ENCODE results near the gene FOXP3. TPM values are rescaled to one million over a fixed set of nuclear protein-coding genes. Genes with fewer than 3 reads are reported as not detected.

The FOXP3 gene
- total RNA-seq, 1 donor from 2014 or later: not detected

GRCh38 chrX:49212861-49213260 lies 51.6 kb downstream of the FOXP3 start:
- no peak for ATAC-seq
- TF ChIP-seq, protein P1, sequence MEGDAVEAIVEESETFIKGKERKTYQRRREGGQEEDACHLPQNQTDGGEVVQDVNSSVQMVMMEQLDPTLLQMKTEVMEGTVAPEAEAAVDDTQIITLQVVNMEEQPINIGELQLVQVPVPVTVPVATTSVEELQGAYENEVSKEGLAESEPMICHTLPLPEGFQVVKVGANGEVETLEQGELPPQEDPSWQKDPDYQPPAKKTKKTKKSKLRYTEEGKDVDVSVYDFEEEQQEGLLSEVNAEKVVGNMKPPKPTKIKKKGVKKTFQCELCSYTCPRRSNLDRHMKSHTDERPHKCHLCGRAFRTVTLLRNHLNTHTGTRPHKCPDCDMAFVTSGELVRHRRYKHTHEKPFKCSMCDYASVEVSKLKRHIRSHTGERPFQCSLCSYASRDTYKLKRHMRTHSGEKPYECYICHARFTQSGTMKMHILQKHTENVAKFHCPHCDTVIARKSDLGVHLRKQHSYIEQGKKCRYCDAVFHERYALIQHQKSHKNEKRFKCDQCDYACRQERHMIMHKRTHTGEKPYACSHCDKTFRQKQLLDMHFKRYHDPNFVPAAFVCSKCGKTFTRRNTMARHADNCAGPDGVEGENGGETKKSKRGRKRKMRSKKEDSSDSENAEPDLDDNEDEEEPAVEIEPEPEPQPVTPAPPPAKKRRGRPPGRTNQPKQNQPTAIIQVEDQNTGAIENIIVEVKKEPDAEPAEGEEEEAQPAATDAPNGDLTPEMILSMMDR (IDR thresholded peaks at IDR 0.05): no peak
- Histone ChIP-seq H3K4me1 (no peaks in the 10 kb centered on the region), H3K27ac (no peak overlapping the region), H3K9me3 (no peaks in the 10 kb centered on the region), H3K36me3 (no peaks in the 10 kb centered on the region), H3K27me3 (ENCODE audit: low read depth) (no peaks in the 10 kb centered on the region), H3K4me3 (no peak overlapping the region)
- intact Hi-C loops (cut with DNase I): no loop called here
- no peak for DNase-seq

DNA sequence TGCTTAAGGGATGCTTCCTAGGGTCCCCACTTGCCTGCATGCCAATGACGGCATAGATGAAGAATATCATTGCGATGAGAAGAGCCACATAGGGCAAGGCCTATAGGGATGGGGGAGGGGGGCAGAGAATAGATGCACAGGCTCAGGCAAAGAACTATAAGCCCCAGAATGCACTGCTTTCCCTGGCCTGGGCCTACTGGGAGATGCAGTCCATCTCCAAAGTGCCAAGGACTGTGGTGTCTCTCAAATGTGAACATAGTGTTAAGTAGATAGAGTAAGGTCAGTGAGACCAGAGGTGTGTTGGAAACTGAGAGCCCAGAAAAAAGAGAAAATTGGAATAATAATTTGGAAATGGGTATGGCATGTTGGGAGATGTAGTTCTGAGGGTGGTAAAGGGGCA lies 52.3 kb downstream of the FOXP3 start:
- Histone ChIP-seq H3K4me1 (no peaks in the 10 kb centered on the region), H3K9me3 (no peaks in the 10 kb centered on the region), H3K27me3 (ENCODE audit: low read depth) (no peaks in the 10 kb centered on the region), H3K36me3 (no peaks in the 10 kb centered on the region), H3K27ac (no peak overlapping the region), H3K4me3 (no peak overlapping the region)
- TF ChIP-seq, protein P1 (IDR thresholded peaks at IDR 0.05): no peak
- intact Hi-C loops (cut with DNase I): no loop called here
- DNase-seq (no peak), ATAC-seq (no peak)

DNA sequence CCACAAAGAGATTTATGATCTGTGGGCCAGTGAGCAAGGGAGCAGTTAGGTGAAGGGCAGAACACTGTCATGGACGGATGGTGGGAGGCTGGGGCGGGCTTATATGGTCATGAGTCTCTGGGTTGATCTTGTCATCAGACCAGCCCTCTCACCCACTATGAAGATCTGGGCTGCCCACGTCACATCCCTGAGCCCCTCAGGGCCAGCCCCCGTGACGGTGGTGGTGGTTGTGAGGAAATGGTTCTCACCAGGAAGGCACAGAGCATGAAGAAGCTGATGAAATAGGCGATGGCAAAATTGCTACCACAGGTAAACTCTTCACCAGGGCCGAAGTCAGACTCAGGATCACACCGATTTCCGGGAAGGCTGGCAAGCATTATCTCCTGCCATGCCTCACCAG lies 53.4 kb downstream of the FOXP3 start:
- intact Hi-C loops (cut with DNase I): no loop called here
- H3K36me3 ChIP-seq: no peaks in the 10 kb centered on the region
- TF ChIP-seq, protein P1 (IDR thresholded peaks at IDR 0.05): no peak

GRCh38 chrX:49210406-49210805 lies 54.1 kb downstream of the FOXP3 start:
- intact Hi-C loops (cut with DNase I): no loop called here
- Histone ChIP-seq H3K4me3 (no peak overlapping the region), H3K27me3 (ENCODE audit: low read depth) (no peaks in the 10 kb centered on the region), H3K27ac (no peak overlapping the region), H3K36me3 (no peaks in the 10 kb centered on the region), H3K9me3 (no peaks in the 10 kb centered on the region), H3K4me1 (no peaks in the 10 kb centered on the region)
- TF ChIP-seq, protein P1 (IDR thresholded peaks at IDR 0.05): no peak
- ATAC-seq (no peak), DNase-seq (no peak)

More for the DNA sequence above, 53.4 kb downstream of the FOXP3 start:
- Histone ChIP-seq H3K4me1 (no peaks in the 10 kb centered on the region), H3K27me3 (ENCODE audit: low read depth) (no peaks in the 10 kb centered on the region), H3K9me3 (no peaks in the 10 kb centered on the region), H3K4me3 (no peak overlapping the region), H3K27ac (no peak overlapping the region)
- DNase-seq (no peak), ATAC-seq (no peak)

- H3K9me3 ChIP-seq: no peaks in the 10 kb centered on the region
- no peak overlapping the region for H3K4me3 ChIP-seq
- intact Hi-C loops (cut with DNase I): no loop called here
- no peak for ATAC-seq
- no peak for DNase-seq
- H3K4me1 ChIP-seq: no peaks in the 10 kb centered on the region
- no peak overlapping the region for H3K27ac ChIP-seq
- H3K27me3 ChIP-seq (ENCODE audit: low read depth): no peaks in the 10 kb centered on the region
- H3K36me3 ChIP-seq: no peaks in the 10 kb centered on the region
- TF ChIP-seq, protein P1 (IDR thresholded peaks at IDR 0.05): no peak
These were observed 54.9 kb downstream of the FOXP3 start for GRCh38 chrX:49209434-49210251.

All from lower lobe of right lung (tissue), 2 donors.